Dendritic cell treated with granulocyte-macrophage colony-stimulating factor and Interleukin-4, amounts not matched to agents 40 ng/mL and 50 ng/mL, for 4 days (primary cell): ENCODE data around the gene NOSTRIN.
A peak's percentile ranks its signal among the peaks of the same experiment; 100 is the strongest.

Experiments used
- H3K27ac Mint-ChIP-seq: one replicate; pipeline ENCODE4 v1.8.0; 2022; ENCODE audit warnings: mild to moderate bottlenecking, mixed read lengths
- H3K27me3 Mint-ChIP-seq: one replicate; pipeline ENCODE4 v1.8.0; 2022; ENCODE audit warnings: mild to moderate bottlenecking, mixed read lengths
- H3K36me3 Mint-ChIP-seq: one replicate; pipeline ENCODE4 v1.8.0; 2022; ENCODE audit warnings: low read depth, mixed read lengths
- H3K4me1 Mint-ChIP-seq: one replicate; pipeline ENCODE4 v1.8.0; 2022; ENCODE audit warnings: low read depth, mixed read lengths
- H3K4me3 Mint-ChIP-seq: one replicate; pipeline ENCODE4 v1.8.0; 2022; ENCODE audit warnings: mild to moderate bottlenecking, moderate library complexity, mixed read lengths
- H3K9me3 Mint-ChIP-seq: one replicate; pipeline ENCODE4 v1.8.0; 2022; ENCODE audit warnings: mixed read lengths
- intact Hi-C: fragments of 100-400 bp; cut with micrococcal nuclease; formaldehyde crosslinking; loops from one replicate; pipeline ENCODE4 v1.15.0; 2022

NOSTRIN gene

DNA sequence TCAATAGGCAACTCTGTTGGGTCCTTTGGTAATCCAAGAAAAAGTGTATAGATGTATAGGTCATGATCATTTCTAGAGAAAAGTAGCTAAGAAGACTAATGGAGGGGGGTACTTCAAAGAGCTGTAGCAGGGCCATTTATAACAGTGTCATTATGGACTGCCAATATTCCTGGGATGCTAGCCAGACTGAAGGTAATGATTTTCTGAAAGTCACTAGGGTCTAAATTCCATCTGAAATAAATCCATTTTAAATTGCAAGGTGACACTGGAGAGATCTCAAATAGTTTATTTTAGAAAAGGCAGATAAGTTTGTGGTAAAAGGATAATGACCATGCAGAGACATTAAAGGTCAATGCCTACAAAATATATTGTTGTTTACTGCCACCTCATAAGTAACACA is 92.3 kb downstream of the NOSTRIN start:
- no peaks in the 10 kb centered on the region for H3K9me3 Mint-ChIP-seq
- no peak overlapping the region for H3K27ac Mint-ChIP-seq
- peaks cover 7% of the 10 kb centered on the region for H3K36me3 Mint-ChIP-seq
- peaks cover 5% of the 10 kb centered on the region for H3K27me3 Mint-ChIP-seq
- H3K4me1 Mint-ChIP-seq: peaks cover 13% of the 10 kb centered on the region
- intact Hi-C loops: no loop called here
- H3K4me3 Mint-ChIP-seq: no peak overlapping the region

DNA sequence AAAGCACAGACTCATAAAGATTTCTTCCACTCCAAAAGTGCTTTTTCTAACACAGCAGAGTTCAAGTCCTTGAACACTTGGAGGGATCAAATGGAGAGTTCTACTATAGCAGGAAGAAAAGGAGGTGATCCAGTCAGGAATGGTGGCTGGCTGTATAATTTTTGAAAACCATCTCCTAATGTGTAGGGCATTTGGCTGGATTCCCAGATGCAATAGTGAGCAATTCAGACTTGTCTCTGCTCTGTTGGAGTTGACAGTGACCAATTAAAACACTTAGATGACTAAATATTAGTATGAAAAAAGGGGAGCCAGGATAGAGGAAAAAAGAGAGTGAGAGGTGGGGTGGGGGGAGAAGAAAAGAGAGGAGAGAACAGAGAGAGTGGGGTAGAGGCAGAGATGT is 93.3 kb downstream of the NOSTRIN start:
- H3K9me3 Mint-ChIP-seq: no peaks in the 10 kb centered on the region
- no peak overlapping the region for H3K4me3 Mint-ChIP-seq
- H3K27me3 Mint-ChIP-seq: peaks cover 5% of the 10 kb centered on the region
- H3K36me3 Mint-ChIP-seq: no peaks in the 10 kb centered on the region
- intact Hi-C loops: no loop called here
- H3K27ac Mint-ChIP-seq: no peak overlapping the region
- H3K4me1 Mint-ChIP-seq: peaks cover 6% of the 10 kb centered on the region

DNA sequence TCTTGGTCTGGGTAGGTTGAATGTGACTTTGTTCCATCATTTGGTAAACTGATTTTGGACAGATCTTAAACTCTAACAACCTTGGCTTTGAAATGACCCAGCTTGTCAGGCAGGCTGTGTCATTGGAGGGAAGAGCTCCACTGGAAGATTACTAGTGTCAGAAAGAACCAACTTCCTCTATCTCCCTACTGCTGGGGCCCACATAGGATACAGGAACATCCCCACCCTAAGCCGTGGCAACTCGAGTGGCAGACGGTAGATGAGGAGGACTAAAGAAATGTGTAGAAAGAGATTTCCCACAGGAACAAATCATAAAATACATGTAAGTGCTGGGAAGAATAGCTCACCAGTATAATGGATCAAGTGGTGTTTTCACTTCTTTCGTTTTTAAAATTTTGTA is 94.3 kb downstream of the NOSTRIN start:
- no peak overlapping the region for H3K27ac Mint-ChIP-seq
- peaks cover 6% of the 10 kb centered on the region for H3K4me1 Mint-ChIP-seq
- H3K4me3 Mint-ChIP-seq: no peak overlapping the region
- H3K9me3 Mint-ChIP-seq: no peaks in the 10 kb centered on the region
- H3K36me3 Mint-ChIP-seq: no peaks in the 10 kb centered on the region
- intact Hi-C loops: no loop called here
- peaks cover 5% of the 10 kb centered on the region for H3K27me3 Mint-ChIP-seq

DNA sequence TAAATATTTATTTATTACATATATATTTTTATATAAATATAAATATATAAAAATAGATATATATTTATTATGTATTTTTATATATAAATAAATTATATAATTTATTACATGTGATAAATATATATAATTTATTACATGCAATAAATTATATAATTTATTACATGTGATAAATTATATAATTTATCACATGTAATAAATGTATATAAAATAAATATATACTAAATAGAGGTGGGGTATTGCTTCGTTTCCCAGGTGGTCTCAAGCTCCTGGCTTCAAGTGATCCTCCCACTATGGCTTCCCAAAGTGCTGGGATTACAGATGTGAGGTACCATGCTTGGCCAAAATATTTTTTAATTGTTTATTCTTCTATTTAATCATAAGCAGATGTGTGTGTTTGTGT is 95.0 kb downstream of the NOSTRIN start:
- no peak overlapping the region for H3K27ac Mint-ChIP-seq

DNA sequence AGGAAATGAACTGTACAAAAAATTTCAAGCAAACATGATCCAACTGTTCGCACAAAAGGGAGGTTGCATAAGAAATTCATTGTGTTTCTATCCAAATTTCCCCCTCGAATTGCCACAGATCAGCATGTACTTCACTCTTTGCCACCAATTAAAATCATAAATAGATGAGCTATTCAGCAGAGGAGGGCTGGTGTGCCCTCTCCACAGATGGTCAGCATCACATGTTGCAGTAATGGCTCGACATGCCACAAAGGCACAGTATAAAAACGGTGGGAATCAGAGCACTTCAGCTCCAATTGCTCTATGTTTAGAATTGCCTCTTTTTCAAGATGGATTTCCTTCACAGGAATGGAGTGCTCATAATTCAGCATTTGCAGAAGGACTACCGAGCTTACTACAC is 98.6 kb downstream of the NOSTRIN start, which contains the start of gene G6PC2:
Gene G6PC2 (plus strand): TSS at position 289 of the 400 bp plus-strand sequence. CDS start 41 bp downstream, at position 330.
- no peak within 1 kb of the TSS for H3K27ac Mint-ChIP-seq
- H3K36me3 Mint-ChIP-seq: no peaks in the 10 kb centered on the region
- H3K4me1 Mint-ChIP-seq: peaks cover 6% of the 10 kb centered on the region
- no peaks in the 10 kb centered on the region for H3K27me3 Mint-ChIP-seq
- H3K9me3 Mint-ChIP-seq: no peaks in the 10 kb centered on the region
- no peak within 1 kb of the TSS for H3K4me3 Mint-ChIP-seq
- intact Hi-C loops: no loop called here

More for the DNA sequence above, 95.0 kb downstream of the NOSTRIN start:
- intact Hi-C loops: no loop called here
- Mint-ChIP-seq H3K4me1 (peaks cover 6% of the 10 kb centered on the region), H3K9me3 (no peaks in the 10 kb centered on the region), H3K27me3 (peaks cover 1% of the 10 kb centered on the region), H3K36me3 (no peaks in the 10 kb centered on the region), H3K4me3 (no peak overlapping the region)

DNA sequence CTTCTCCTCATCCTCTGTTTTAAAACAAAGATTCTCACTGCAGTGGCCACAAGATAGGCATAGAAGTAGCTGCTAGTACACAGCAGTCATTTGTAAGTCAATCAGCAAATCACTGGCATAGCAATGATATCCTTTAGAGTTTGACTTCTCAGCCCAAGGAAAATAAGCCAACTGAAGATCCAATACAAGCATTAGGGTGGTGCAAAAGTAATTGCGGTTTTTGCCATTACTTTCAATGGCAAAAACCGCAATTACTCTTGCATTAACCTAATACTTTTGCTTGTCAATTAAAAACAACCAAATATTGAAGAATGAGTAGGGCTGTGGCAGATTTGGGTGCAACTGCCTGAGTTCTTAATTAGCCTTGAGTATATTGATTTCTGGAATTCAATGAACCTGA is 101.5 kb downstream of the NOSTRIN start:
- H3K27ac Mint-ChIP-seq: no peak overlapping the region
- no peaks in the 10 kb centered on the region for H3K36me3 Mint-ChIP-seq
- H3K9me3 Mint-ChIP-seq: no peaks in the 10 kb centered on the region
- no peaks in the 10 kb centered on the region for H3K27me3 Mint-ChIP-seq
- intact Hi-C loops: no loop called here
- H3K4me3 Mint-ChIP-seq: no peak overlapping the region
- H3K4me1 Mint-ChIP-seq: no peaks in the 10 kb centered on the region

DNA sequence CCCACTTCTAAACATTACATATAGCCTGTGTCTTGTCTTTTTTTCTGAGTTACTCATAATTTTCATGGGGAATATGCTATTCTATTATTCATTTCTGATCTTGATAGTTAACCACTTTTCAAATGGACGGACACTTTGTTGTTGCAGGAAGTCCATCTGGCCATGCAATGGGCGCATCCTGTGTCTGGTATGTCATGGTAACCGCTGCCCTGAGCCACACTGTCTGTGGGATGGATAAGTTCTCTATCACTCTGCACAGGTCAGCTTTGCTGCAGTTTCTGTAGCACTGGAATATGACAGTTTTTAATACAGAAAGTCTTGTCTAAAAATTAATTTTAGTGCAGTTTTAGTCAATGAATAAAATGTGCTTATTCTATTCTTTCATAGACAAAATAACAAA is 101.9 kb downstream of the NOSTRIN start:
- no peaks in the 10 kb centered on the region for H3K27me3 Mint-ChIP-seq
- no peaks in the 10 kb centered on the region for H3K9me3 Mint-ChIP-seq
- intact Hi-C loops: no loop called here
- H3K36me3 Mint-ChIP-seq: no peaks in the 10 kb centered on the region
- H3K27ac Mint-ChIP-seq: no peak overlapping the region
- H3K4me1 Mint-ChIP-seq: no peaks in the 10 kb centered on the region
- no peak overlapping the region for H3K4me3 Mint-ChIP-seq

DNA sequence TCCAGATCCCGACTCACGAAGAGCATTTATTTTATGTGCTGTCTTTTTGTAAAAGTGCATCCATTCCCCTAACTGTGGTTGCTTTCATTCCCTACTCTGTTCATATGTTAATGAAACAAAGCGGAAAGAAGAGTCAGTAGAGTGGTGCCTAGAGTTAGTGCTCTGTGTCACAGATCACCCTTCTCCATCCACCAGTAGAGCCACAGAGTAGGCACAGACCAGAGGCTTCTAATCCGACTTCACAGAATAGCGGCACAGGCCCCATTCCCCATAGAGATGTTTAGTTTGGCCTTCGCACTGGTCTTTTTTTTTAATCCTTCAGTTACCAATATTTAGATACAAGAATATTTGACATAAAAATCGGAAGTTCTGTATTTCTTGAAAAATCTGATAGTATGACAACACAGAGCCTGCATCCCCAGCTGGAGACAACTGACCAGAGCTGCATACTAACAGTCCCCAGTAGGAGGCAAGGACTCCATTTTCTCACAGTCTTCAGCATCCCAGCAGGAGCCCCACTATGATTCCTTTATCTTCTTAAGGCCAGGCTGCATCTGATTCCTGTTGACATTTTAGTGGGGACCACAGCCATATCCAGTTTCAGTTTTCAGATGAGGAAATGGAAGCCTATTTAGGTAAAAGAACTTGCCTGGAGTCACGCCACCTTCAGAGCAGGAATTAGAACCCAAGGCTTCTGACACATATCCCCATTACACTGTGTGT is 105.7 kb downstream of the NOSTRIN start:
- peaks cover 6% of the 10 kb centered on the region for H3K4me1 Mint-ChIP-seq
- intact Hi-C loops: no loop called here
- no peak overlapping the region for H3K4me3 Mint-ChIP-seq
- H3K9me3 Mint-ChIP-seq: no peaks in the 10 kb centered on the region
- H3K27ac Mint-ChIP-seq: no peak overlapping the region
- peaks cover 10% of the 10 kb centered on the region for H3K27me3 Mint-ChIP-seq
- H3K36me3 Mint-ChIP-seq: no peaks in the 10 kb centered on the region

DNA sequence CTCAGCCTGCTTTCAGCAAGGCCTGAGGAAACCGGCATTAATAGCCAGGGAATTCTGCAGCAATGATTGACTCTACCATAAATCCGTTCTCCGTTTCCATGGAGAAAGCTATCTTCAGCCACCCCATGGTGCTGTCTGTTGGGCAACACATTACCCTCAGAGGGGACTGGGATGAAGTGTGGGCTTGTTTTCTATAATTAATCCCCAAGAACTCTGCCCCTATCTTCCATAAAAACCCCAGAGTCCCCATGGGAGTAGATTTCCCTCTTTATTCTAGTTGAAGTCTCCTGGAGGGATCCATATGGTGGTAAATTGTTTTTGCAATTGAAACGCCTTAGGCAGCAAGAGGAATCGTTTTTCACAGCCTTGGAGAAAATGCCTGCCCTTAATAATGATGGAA is 107.9 kb downstream of the NOSTRIN start:
- no peaks in the 10 kb centered on the region for H3K9me3 Mint-ChIP-seq
- peaks cover 11% of the 10 kb centered on the region for H3K4me1 Mint-ChIP-seq
- H3K27ac Mint-ChIP-seq: no peak overlapping the region
- intact Hi-C loops: loop anchor here (10.0 kb wide), 2 partner anchors 136 to 666 kb away; partner anchors contain the start of gene STK39
- no peaks in the 10 kb centered on the region for H3K36me3 Mint-ChIP-seq
- H3K27me3 Mint-ChIP-seq: peaks cover 14% of the 10 kb centered on the region
- no peak overlapping the region for H3K4me3 Mint-ChIP-seq

DNA sequence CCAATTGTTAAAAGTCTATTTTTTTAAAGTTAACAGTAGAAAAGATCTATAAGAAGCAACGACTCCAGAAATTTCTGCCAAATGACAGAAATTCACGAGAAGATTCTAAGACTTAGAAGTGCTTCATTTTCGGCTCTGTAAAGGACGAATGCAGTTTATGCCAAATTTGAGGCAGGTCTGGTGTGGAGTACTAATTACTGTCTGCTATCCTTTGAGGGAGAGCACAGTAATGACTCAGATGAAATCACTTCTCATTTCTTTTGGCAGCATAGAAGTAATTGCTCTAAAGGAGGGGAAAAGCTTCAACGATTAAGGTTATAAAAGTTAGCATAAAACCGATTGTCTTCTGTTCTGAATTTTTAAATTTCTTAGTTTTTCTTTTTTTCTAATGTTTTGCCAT is 110.0 kb downstream of the NOSTRIN start:
- H3K4me1 Mint-ChIP-seq: peaks cover 11% of the 10 kb centered on the region
- intact Hi-C loops: loop anchor here (10.0 kb wide), 2 partner anchors 138 to 668 kb away; partner anchors contain the start of gene STK39
- H3K27ac Mint-ChIP-seq: no peak overlapping the region
- no peaks in the 10 kb centered on the region for H3K9me3 Mint-ChIP-seq
- peak overlapping the region; percentile 65 for H3K4me3 Mint-ChIP-seq
- no peaks in the 10 kb centered on the region for H3K36me3 Mint-ChIP-seq
- H3K27me3 Mint-ChIP-seq: peaks cover 14% of the 10 kb centered on the region

DNA sequence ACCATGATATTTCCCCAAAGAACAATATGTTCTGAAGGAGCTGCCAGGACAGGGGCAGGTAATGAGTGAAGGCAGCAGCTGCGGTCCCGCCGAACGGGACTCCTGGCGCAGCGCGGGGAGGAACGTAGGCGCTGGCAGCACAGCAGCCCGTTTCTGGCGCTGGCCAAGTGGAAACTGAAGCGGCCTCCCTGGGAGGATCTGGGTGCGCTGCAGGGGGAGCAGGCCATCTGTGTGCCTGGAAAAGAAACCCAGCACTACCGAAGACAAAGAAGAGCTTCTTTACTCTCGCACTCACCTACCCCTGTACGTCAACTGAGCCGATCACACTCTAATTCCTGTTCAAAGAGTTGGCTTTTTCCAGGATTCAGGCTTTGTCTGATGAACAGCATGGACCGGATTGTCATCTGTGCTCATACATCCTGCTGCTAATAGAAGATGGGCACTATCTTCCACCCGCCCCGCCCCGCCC is 110.5 kb downstream of the NOSTRIN start:
- Mint-ChIP-seq H3K4me3 (peak overlapping the region; percentile 65), H3K36me3 (no peaks in the 10 kb centered on the region), H3K9me3 (no peaks in the 10 kb centered on the region), H3K27me3 (peaks cover 14% of the 10 kb centered on the region), H3K27ac (no peak overlapping the region), H3K4me1 (peaks cover 11% of the 10 kb centered on the region)
- intact Hi-C loops: loop anchor here (10.0 kb wide), 2 partner anchors 138 to 668 kb away; partner anchors contain the start of gene STK39

DNA sequence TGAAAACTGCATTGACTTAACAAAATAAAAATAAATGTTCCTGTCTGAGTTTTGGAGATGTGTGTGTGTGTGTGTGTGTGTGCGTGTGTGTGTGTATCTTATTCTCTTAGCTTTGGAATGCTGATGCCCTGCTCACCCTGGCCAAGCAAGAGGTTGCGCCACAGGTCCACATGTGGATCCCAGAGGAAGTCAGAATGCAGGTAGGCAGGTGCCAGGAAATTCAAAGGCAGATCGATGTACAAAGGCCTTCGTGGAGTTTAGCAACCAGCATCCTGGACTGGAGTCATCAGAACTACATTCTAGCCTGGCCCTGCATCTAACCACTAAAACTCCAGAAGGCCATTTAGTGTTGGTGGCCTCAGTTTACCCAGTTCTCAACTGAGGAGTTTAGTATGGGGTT is 111.1 kb downstream of the NOSTRIN start:
- no peak overlapping the region for H3K4me3 Mint-ChIP-seq
- H3K27ac Mint-ChIP-seq: no peak overlapping the region
- no peaks in the 10 kb centered on the region for H3K36me3 Mint-ChIP-seq
- intact Hi-C loops: loop anchor here (10.0 kb wide), 2 partner anchors 139 to 669 kb away; partner anchors contain the start of gene STK39
- H3K9me3 Mint-ChIP-seq: no peaks in the 10 kb centered on the region
- peaks cover 11% of the 10 kb centered on the region for H3K4me1 Mint-ChIP-seq
- H3K27me3 Mint-ChIP-seq: peaks cover 14% of the 10 kb centered on the region
